CD4-positive, alpha-beta T cell (primary cell): ENCODE results near the gene MYO1C. TPM values are rescaled to one million over a fixed set of nuclear protein-coding genes. Genes with fewer than 3 reads are reported as not detected.
A peak's percentile ranks its signal among the peaks of the same experiment; 100 is the strongest.

ENCODE experiments used
- ATAC-seq: fragments of 200-7000 bp; cut with Tn5 transposase; one replicate; pipeline ENCODE4 v1.10.0; 2022; ENCODE audit warnings: mild to moderate bottlenecking; ENCODE audit not compliant: poor library complexity
- CTCF ChIA-PET: fragments of 350-600 bp; sonication (Branson Sonifier 250); formaldehyde crosslinking; loops from one replicate; lab custom pipeline; 2021; ENCODE audit warnings: antibody characterized with exemption, inconsistent platforms; lab: Charles Lee
- POLR2A ChIA-PET: fragments of 350-600 bp; sonication (Branson Sonifier 250); formaldehyde crosslinking; loops from one replicate; lab custom pipeline; 2021; ENCODE audit warnings: antibody characterized with exemption, inconsistent platforms; lab: Charles Lee
- DNase-seq, 14 experiments: peaks; one replicate each; pipeline ENCODE4 v3.0.0-alpha.2; 2013 to 2020; ENCODE audit warnings: mixed read lengths in 2 of 14
- H3K27ac ChIP-seq, 2 donors: one replicate each; pipeline versions ENCODE4 v1.5.1 to v1.7.0; 2013; ENCODE audit warnings: low read length in 2 of 2, low read depth in 1 of 2, mild to moderate bottlenecking in 1 of 2
- H3K27me3 ChIP-seq, 2 experiments: 1 replicate in 1 of 2; 2 replicates in 1 of 2; pipeline versions ENCODE4 v1.6.1 to v1.7.0; 2013; ENCODE audit warnings: low read length in 2 of 2, control low read depth in 1 of 2, mild to moderate bottlenecking in 1 of 2, moderate library complexity in 1 of 2; ENCODE audit not compliant: insufficient read depth in 2 of 2, control insufficient read depth in 1 of 2
- H3K36me3 ChIP-seq: one replicate; pipeline ENCODE4 v1.6.1; 2013; ENCODE audit warnings: low read length, control low read depth; ENCODE audit not compliant: insufficient read depth
- H3K4me1 ChIP-seq: one replicate; pipeline ENCODE4 v1.6.1; 2013; ENCODE audit warnings: low read length, control low read depth; ENCODE audit not compliant: insufficient read depth
- H3K4me3 ChIP-seq: one replicate; pipeline ENCODE4 v1.5.1; 2013; ENCODE audit warnings: mild to moderate bottlenecking, low read length, moderate library complexity
- H3K9me3 ChIP-seq, 2 experiments: 1 replicate in 1 of 2; 2 replicates in 1 of 2; pipeline versions ENCODE4 v1.6.1 to v1.7.0; 2013; ENCODE audit warnings: low read length in 2 of 2, mild to moderate bottlenecking in 2 of 2, control low read depth in 1 of 2, moderate library complexity in 1 of 2; ENCODE audit not compliant: control insufficient read depth in 1 of 2, insufficient read depth in 1 of 2
- H3K27ac Mint-ChIP-seq: one replicate; pipeline ENCODE4 v1.8.0; 2020; ENCODE audit warnings: mixed read lengths
- H3K27me3 Mint-ChIP-seq: one replicate; pipeline ENCODE4 v1.8.0; 2021; ENCODE audit warnings: mixed read lengths
- H3K36me3 Mint-ChIP-seq: one replicate; pipeline ENCODE4 v1.8.0; 2021; ENCODE audit warnings: low read depth, mixed read lengths
- H3K4me1 Mint-ChIP-seq: one replicate; pipeline ENCODE4 v1.8.0; 2021; ENCODE audit warnings: low read depth, mixed read lengths
- H3K4me3 Mint-ChIP-seq: one replicate; pipeline ENCODE4 v1.8.0; 2020; ENCODE audit warnings: mild to moderate bottlenecking, mixed read lengths
- H3K9me3 Mint-ChIP-seq: one replicate; pipeline ENCODE4 v1.8.0; 2020; ENCODE audit warnings: mixed read lengths
- CTCF ChIP-seq: fragments of 200-600 bp; IDR thresholded peaks from one replicate; pipeline ENCODE4 v1.8.0; 2022; ENCODE audit warnings: antibody characterized with exemption, mild to moderate bottlenecking
- intact Hi-C, 2 experiments: fragments of 100-400 bp; cut with DNase I in 1 of 2; cut with micrococcal nuclease in 1 of 2; formaldehyde crosslinking; loops; one replicate each; pipeline versions ENCODE4 v1.15.1 to v1.9.0; 2023 to 2025; cut with DNase I, micrococcal nuclease
- total RNA-seq, 174 experiments: library from RNA in 2 of 174; stranded (reverse) in 2 of 174; gene quantifications; one replicate each; pipeline ENCODE4 v1.2.3 and lab custom pipeline; 2021 to 2026

The MYO1C gene
- total RNA-seq, 2 experiments from 2014 or later, result 21.0 to 24.7 TPM

GRCh38 chr17:1423456-1424135, 68.9 kb downstream of the MYO1C start:
- Mint-ChIP-seq H3K9me3 (no peaks in the 10 kb centered on the region), H3K27ac (peak overlapping the region; percentile 1), H3K36me3 (peaks cover 51% of the 10 kb centered on the region), H3K4me1 (no peaks in the 10 kb centered on the region), H3K27me3 (no peaks in the 10 kb centered on the region), H3K4me3 (no peak overlapping the region)
- no peak overlapping the region for H3K4me3 ChIP-seq
- intact Hi-C loops, result no loop called here
- peaks cover 44% of the 10 kb centered on the region for H3K36me3 ChIP-seq
- no peak overlapping the region for H3K27ac ChIP-seq
- no peaks in the 10 kb centered on the region for H3K4me1 ChIP-seq
- ATAC-seq (no peak), DNase-seq (no peak)
- no peaks in the 10 kb centered on the region for H3K27me3 ChIP-seq
- POLR2A ChIA-PET, result no interaction called here
- CTCF ChIA-PET, result interaction anchor here (0.7 to 0.8 kb wide), 2 partner anchors 57 to 998 kb away, joined by 3 to 4 read pairs; no protein-coding TSS in a partner anchor
- H3K9me3 ChIP-seq, result no peaks in the 10 kb centered on the region
- no peak for TF ChIP-seq CTCF

- Histone ChIP-seq H3K4me1 (no peaks in the 10 kb centered on the region), H3K4me3 (no peak overlapping the region), H3K36me3 (peaks cover 43% of the 10 kb centered on the region), H3K27me3 (no peaks in the 10 kb centered on the region), H3K9me3 (no peaks in the 10 kb centered on the region), H3K27ac (no peak overlapping the region)
- ATAC-seq (no peak), DNase-seq (no peak)
- Mint-ChIP-seq H3K4me3 (no peak overlapping the region), H3K27me3 (no peaks in the 10 kb centered on the region), H3K4me1 (no peaks in the 10 kb centered on the region), H3K9me3 (no peaks in the 10 kb centered on the region), H3K36me3 (peaks cover 46% of the 10 kb centered on the region), H3K27ac (peak overlapping the region; percentile 1)
- intact Hi-C loops, result no loop called here
- TF ChIP-seq CTCF, result no peak
- CTCF ChIA-PET, result no interaction called here
- POLR2A ChIA-PET, result no interaction called here
These were observed 69.6 kb downstream of the MYO1C start for GRCh38 chr17:1422885-1423284.

GRCh38 chr17:1421470-1421869, 71.0 kb downstream of the MYO1C start:
- Histone ChIP-seq H3K27ac (no peak overlapping the region), H3K4me1 (no peaks in the 10 kb centered on the region), H3K9me3 (no peaks in the 10 kb centered on the region), H3K36me3 (peaks cover 41% of the 10 kb centered on the region), H3K4me3 (no peak overlapping the region), H3K27me3 (no peaks in the 10 kb centered on the region)
- no peak overlapping the region for H3K4me3 Mint-ChIP-seq
- CTCF ChIA-PET, result no interaction called here
- POLR2A ChIA-PET, result no interaction called here
- H3K36me3 Mint-ChIP-seq, result peaks cover 46% of the 10 kb centered on the region
- H3K27ac Mint-ChIP-seq, result no peak overlapping the region
- H3K27me3 Mint-ChIP-seq, result no peaks in the 10 kb centered on the region
- TF ChIP-seq CTCF, result no peak
- ATAC-seq (no peak), DNase-seq (no peak)
- no peaks in the 10 kb centered on the region for H3K4me1 Mint-ChIP-seq
- intact Hi-C loops, result no loop called here
- H3K9me3 Mint-ChIP-seq, result no peaks in the 10 kb centered on the region
